Mesodermal cell (in vitro differentiated cells): ENCODE data around the gene SMG7.

ENCODE experiments used
- H3K27ac ChIP-seq: 2 replicates; pipeline ENCODE4 v1.7.0; 2013; ENCODE audit warnings: mild to moderate bottlenecking, low read depth, low read length, moderate library complexity; ENCODE audit not compliant: severe bottlenecking
- H3K36me3 ChIP-seq: 2 replicates; pipeline ENCODE4 v1.7.1; 2013; ENCODE audit warnings: mild to moderate bottlenecking, low read length, moderate library complexity; ENCODE audit not compliant: control insufficient read depth, insufficient read depth
- H3K4me1 ChIP-seq: one replicate; pipeline ENCODE4 v1.7.1; 2013; ENCODE audit warnings: mild to moderate bottlenecking, low read length; ENCODE audit not compliant: insufficient read depth, control insufficient read depth, poor library complexity, severe bottlenecking
- H3K4me3 ChIP-seq: 2 replicates; pipeline ENCODE4 v1.7.0; 2013; ENCODE audit warnings: low read length, control low read depth, mild to moderate bottlenecking; ENCODE audit not compliant: insufficient read depth, poor library complexity, severe bottlenecking; ENCODE audit errors: extremely low read depth
- H3K9me3 ChIP-seq: 2 replicates; pipeline ENCODE4 v1.7.1; 2013; ENCODE audit warnings: mild to moderate bottlenecking, low read length, moderate library complexity; ENCODE audit not compliant: control insufficient read depth
- WGBS, 2 experiments: methylation state at CpG; one replicate each; pipeline ENCODE4 v1.1.5; 2013; ENCODE audit warnings: missing lambda C conversion rate in 2 of 2; ENCODE audit not compliant: insufficient coverage in 2 of 2; 5-methylcytosine and 5-hydroxymethylcytosine counted together

The SMG7 gene

GRCh38 chr1:183508694-183509093 lies 36.4 kb downstream of the SMG7 start:
- Histone ChIP-seq H3K4me1 (peaks cover 9% of the 10 kb centered on the region), H3K9me3 (no peaks in the 10 kb centered on the region), H3K27ac (no peak overlapping the region), H3K4me3 (no peak overlapping the region), H3K36me3 (no peaks in the 10 kb centered on the region)
- 67% methylated on average over 1 of the region's 1 CpG; no CpG with 5 or more reads in 1 of the 2 experiments for WGBS, 2 experiments

DNA sequence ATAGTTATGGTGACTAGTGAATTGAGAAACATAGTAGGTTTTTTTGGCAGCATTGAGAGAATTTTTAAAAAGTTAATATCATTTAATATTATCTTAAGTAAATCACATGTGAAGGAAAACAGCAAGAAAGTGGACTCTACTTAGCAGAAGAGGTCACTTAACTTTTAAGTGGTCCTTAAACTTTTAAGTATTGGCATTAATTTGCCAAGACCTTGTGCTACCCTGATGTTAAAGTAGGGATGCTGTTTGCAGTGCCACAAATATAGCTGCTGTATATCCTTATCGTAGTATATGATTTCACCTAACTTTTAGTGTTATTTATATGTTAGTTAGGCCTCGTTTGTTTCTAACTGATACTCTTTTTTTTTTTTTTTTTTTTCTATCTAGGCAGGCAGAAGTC lies 40.2 kb downstream of the SMG7 start:
- peaks cover 1% of the 10 kb centered on the region for H3K36me3 ChIP-seq
- H3K4me3 ChIP-seq = no peak overlapping the region
- no CpG with 5 or more reads among the region's 2 CpGs for WGBS, 2 experiments
- H3K9me3 ChIP-seq = no peaks in the 10 kb centered on the region
- no peaks in the 10 kb centered on the region for H3K4me1 ChIP-seq
- H3K27ac ChIP-seq = no peak overlapping the region

- Histone ChIP-seq H3K27ac (no peak overlapping the region), H3K4me3 (no peak overlapping the region), H3K36me3 (peaks cover 15% of the 10 kb centered on the region), H3K9me3 (no peaks in the 10 kb centered on the region), H3K4me1 (no peaks in the 10 kb centered on the region)
- WGBS, 2 experiments = no CpG with 5 or more reads among the region's 1 CpG
These were observed 41.9 kb downstream of the SMG7 start for GRCh38 chr1:183514235-183514634.

- H3K27ac ChIP-seq = no peak overlapping the region
- no peaks in the 10 kb centered on the region for H3K4me1 ChIP-seq
- H3K9me3 ChIP-seq = no peaks in the 10 kb centered on the region
- 83 to 86% methylated on average over 1 to 2 of the region's 2 CpGs for WGBS, 2 experiments
- H3K4me3 ChIP-seq = no peak overlapping the region
- H3K36me3 ChIP-seq = peaks cover 15% of the 10 kb centered on the region
These were observed 42.8 kb downstream of the SMG7 start for GRCh38 chr1:183515002-183515689.

DNA sequence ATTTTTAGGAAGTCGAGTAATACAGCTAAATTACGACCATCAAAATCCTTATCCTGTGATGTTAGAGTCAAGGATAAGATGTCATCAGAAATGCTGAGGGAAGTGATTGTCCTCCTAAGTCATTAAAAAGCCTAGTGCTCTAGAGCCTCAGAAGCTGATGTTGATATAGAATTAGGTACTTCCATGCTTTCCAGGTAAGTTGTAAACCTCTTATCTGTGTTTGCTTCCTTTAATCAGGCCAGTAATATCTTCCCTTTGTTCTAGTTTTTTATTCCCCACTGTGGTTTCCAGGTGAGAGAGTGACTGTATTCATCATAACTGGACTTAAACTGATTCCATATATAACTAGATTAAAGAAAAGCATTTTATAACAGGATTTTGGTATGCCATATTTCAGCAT lies 44.4 kb downstream of the SMG7 start:
- Histone ChIP-seq H3K9me3 (no peaks in the 10 kb centered on the region), H3K36me3 (peaks cover 25% of the 10 kb centered on the region), H3K27ac (no peak overlapping the region), H3K4me3 (no peak overlapping the region), H3K4me1 (no peaks in the 10 kb centered on the region)
- 100% methylated on average over 1 of the region's 2 CpGs; no CpG with 5 or more reads in 1 of the 2 experiments for WGBS, 2 experiments

- Histone ChIP-seq H3K4me1 (no peaks in the 10 kb centered on the region), H3K4me3 (no peak overlapping the region), H3K36me3 (peaks cover 30% of the 10 kb centered on the region), H3K27ac (no peak overlapping the region), H3K9me3 (no peaks in the 10 kb centered on the region)
- WGBS, 2 experiments = 100% methylated on average over 1 of the region's 6 CpGs
These were observed 45.1 kb downstream of the SMG7 start for GRCh38 chr1:183517401-183517800.

DNA sequence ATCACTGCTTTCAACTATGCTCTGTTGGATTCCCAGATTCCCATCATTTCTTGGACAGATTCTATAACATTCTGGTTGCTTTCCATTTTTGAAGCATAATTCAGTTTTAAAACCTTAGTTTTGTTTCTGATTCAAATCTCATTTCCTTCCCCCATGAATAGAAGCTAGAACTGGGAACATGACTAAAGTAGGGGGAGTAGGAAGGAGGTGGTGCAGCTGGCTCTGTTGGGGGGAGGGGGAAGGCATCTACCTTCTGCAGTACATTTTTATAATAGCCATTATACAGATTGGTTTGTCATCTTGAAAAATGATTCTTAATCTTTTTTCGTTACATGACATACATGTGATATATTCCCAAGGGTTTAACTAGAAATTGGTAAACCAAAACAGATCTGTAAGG lies 48.1 kb downstream of the SMG7 start:
- no peaks in the 10 kb centered on the region for H3K9me3 ChIP-seq
- no CpG with 5 or more reads among the region's 1 CpG for WGBS, 2 experiments
- peaks cover 42% of the 10 kb centered on the region for H3K36me3 ChIP-seq
- no peak overlapping the region for H3K4me3 ChIP-seq
- no peaks in the 10 kb centered on the region for H3K4me1 ChIP-seq
- H3K27ac ChIP-seq = no peak overlapping the region

GRCh38 chr1:183522104-183522503 lies 49.8 kb downstream of the SMG7 start:
- H3K9me3 ChIP-seq = no peaks in the 10 kb centered on the region
- no peaks in the 10 kb centered on the region for H3K4me1 ChIP-seq
- no peak overlapping the region for H3K27ac ChIP-seq
- WGBS, 2 experiments = 83% methylated on average over 1 of the region's 1 CpG; no CpG with 5 or more reads in 1 of the 2 experiments
- peaks cover 51% of the 10 kb centered on the region for H3K36me3 ChIP-seq
- H3K4me3 ChIP-seq = no peak overlapping the region

DNA sequence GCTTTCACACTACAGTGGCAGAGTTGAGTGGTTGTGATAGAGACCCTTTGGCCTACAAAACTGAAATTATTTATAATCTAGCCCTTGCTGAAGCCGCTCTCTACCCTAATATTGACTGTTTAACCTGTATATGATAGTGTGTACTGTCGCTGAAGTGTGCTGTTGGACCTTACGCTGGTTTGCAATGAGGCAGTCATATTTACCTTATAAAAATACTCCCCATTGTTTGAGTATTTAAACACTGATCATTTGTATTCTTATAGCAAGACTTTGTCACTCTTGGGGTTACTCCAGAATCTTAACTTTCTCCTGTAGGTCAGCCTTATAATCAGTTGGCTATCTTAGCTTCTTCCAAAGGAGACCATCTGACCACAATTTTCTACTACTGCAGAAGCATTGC lies 56.3 kb downstream of the SMG7 start:
- H3K36me3 ChIP-seq = peaks cover 60% of the 10 kb centered on the region
- H3K9me3 ChIP-seq = no peaks in the 10 kb centered on the region
- H3K27ac ChIP-seq = no peak overlapping the region
- no peaks in the 10 kb centered on the region for H3K4me1 ChIP-seq
- H3K4me3 ChIP-seq = no peak overlapping the region
- no CpG with 5 or more reads among the region's 3 CpGs for WGBS, 2 experiments

GRCh38 chr1:183533617-183534174 lies 61.4 kb downstream of the SMG7 start:
- 100% methylated on average over 1 of the region's 3 CpGs; no CpG with 5 or more reads in 1 of the 2 experiments for WGBS, 2 experiments

DNA sequence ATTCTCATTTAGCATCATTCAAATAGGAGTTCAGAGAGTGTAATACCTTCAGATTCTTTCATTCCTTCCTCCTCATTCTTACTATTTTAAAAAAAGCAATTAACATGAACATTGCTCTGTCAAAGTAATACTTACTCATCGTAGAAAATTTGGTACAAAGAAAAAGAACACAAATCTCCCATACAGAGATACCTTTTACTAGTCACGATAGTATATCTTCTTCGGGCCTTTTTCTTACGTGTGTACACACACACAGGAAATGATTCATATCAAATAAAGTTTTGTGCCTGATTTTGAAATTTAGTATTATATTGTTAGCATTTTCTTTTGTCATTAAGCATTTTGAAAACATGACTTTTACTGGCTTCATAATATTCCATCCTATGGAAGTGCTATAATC lies 65.1 kb downstream of the SMG7 start:
- Histone ChIP-seq H3K36me3 (peaks cover 66% of the 10 kb centered on the region), H3K4me1 (no peaks in the 10 kb centered on the region), H3K9me3 (no peaks in the 10 kb centered on the region), H3K4me3 (no peak overlapping the region), H3K27ac (no peak overlapping the region)
- 100% methylated on average over 1 of the region's 4 CpGs for WGBS, 2 experiments

More at GRCh38 chr1:183533617-183534174, 61.4 kb downstream of the SMG7 start:
- no peak overlapping the region for H3K27ac ChIP-seq
- no peaks in the 10 kb centered on the region for H3K9me3 ChIP-seq
- no peaks in the 10 kb centered on the region for H3K4me1 ChIP-seq
- no peak overlapping the region for H3K4me3 ChIP-seq
- H3K36me3 ChIP-seq = peaks cover 56% of the 10 kb centered on the region
